ENCODE results near the gene CD2AP.

The CD2AP gene

GRCh38 chr6:47587493-47587892 is 109.9 kb downstream of the CD2AP start:
- DNase-seq (ENCODE audit: low read depth): no peak
- no peak overlapping the region for H3K4me3 ChIP-seq (ENCODE audit: low read depth, low read length)
- TF ChIP-seq, protein P1, sequence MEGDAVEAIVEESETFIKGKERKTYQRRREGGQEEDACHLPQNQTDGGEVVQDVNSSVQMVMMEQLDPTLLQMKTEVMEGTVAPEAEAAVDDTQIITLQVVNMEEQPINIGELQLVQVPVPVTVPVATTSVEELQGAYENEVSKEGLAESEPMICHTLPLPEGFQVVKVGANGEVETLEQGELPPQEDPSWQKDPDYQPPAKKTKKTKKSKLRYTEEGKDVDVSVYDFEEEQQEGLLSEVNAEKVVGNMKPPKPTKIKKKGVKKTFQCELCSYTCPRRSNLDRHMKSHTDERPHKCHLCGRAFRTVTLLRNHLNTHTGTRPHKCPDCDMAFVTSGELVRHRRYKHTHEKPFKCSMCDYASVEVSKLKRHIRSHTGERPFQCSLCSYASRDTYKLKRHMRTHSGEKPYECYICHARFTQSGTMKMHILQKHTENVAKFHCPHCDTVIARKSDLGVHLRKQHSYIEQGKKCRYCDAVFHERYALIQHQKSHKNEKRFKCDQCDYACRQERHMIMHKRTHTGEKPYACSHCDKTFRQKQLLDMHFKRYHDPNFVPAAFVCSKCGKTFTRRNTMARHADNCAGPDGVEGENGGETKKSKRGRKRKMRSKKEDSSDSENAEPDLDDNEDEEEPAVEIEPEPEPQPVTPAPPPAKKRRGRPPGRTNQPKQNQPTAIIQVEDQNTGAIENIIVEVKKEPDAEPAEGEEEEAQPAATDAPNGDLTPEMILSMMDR (IDR thresholded peaks at IDR 0.05; ENCODE audit: low read depth, low read length, missing control alignments): no peak

- TF ChIP-seq, protein P1 (IDR thresholded peaks at IDR 0.05; ENCODE audit: low read depth, low read length, missing control alignments): no peak
- no peak overlapping the region for H3K4me3 ChIP-seq (ENCODE audit: low read depth, low read length)
- no peak for DNase-seq (ENCODE audit: low read depth)
Measured at GRCh38 chr6:47592131-47592840, 114.7 kb downstream of the CD2AP start.

DNA sequence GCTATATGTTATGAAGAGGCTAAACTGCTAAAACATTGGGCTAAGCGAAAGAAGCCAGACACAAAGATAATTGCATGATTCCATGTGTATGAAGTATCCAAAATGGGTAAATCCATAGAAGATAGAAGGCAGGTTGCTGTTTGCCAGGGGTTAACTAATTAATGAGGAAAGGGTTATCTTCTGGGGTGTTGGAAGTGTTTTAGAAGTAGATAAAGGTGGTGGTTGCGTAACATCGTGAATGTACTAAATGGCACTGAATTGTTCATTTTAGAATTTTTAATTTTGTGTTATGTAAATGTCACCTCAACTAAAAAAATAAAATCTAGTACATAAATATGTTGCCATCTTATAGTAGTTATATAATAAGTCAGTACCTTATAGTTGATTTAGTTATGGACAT is 116.4 kb downstream of the CD2AP start:
- no peak overlapping the region for H3K4me3 ChIP-seq (ENCODE audit: low read depth, low read length)
- DNase-seq (ENCODE audit: low read depth): no peak
- TF ChIP-seq, protein P1 (IDR thresholded peaks at IDR 0.05; ENCODE audit: low read depth, low read length, missing control alignments): no peak

- no peak overlapping the region for H3K4me3 ChIP-seq (ENCODE audit: low read depth, low read length)
- TF ChIP-seq, protein P1 (IDR thresholded peaks at IDR 0.05; ENCODE audit: low read depth, low read length, missing control alignments): no peak
- DNase-seq (ENCODE audit: low read depth): no peak
Measured at GRCh38 chr6:47595785-47596184, 118.2 kb downstream of the CD2AP start.

- no peak overlapping the region for H3K4me3 ChIP-seq (ENCODE audit: low read depth, low read length)
- no peak for DNase-seq (ENCODE audit: low read depth)
- TF ChIP-seq, protein P1 (IDR thresholded peaks at IDR 0.05; ENCODE audit: low read depth, low read length, missing control alignments): no peak
Measured at GRCh38 chr6:47598367-47598766, 120.8 kb downstream of the CD2AP start.

DNA sequence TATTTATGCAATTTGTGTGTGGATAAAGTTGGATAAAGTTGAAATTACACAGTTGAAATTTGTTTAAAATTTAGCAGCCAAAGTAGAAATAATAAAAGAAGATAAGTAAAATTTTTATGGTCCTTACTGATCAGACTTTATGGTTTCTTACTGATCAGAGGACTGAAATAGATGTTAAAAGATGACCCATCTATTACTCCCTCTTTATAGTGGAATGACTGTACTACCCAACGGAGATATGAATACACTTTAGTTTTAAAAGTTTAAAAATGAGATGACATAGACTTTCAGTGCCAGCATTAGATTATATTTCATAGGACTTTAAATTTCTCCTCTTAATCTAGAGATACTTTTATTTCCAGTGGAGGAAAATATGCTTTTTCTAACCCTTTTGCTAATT is 121.9 kb downstream of the CD2AP start:
- TF ChIP-seq, protein P1 (IDR thresholded peaks at IDR 0.05; ENCODE audit: low read depth, low read length, missing control alignments): no peak
- no peak for DNase-seq (ENCODE audit: low read depth)
- no peak overlapping the region for H3K4me3 ChIP-seq (ENCODE audit: low read depth, low read length)

DNA sequence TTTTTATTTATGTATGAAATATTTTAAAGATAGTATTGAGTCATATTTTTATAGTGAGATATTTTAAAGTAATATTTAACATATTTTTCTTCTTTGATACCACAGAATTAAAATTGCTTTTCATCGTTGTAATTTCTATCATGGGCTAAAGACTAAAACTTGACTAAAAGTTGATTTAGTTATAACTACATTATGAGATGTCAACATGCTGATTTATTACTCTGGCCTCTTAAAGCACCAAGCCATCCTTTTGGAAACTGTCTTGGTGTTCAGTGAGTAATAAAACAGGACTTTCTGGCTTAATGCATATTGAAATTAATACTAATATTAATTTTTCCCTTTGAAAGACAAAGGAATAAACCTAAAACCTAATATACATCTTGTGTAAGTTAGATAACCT is 125.6 kb downstream of the CD2AP start:
- no peak for DNase-seq (ENCODE audit: low read depth)
- no peak overlapping the region for H3K4me3 ChIP-seq (ENCODE audit: low read depth, low read length)
- TF ChIP-seq, protein P1 (IDR thresholded peaks at IDR 0.05; ENCODE audit: low read depth, low read length, missing control alignments): no peak

All from GM12864 (cell line).